Mucosa of descending colon (tissue), 3 donors: Measurements from ENCODE around the gene RIF1. TPM values are rescaled to one million over a fixed set of nuclear protein-coding genes. Genes with fewer than 3 reads are reported as not detected.

Experiments
- ATAC-seq: fragments of 200-7000 bp; cut with Tn5 transposase; one replicate; pipeline ENCODE4 v1.9.1; 2020; ENCODE audit warnings: mild to moderate bottlenecking, moderate library complexity
- DNase-seq, 3 donors: peaks; one replicate each; pipeline ENCODE4 v3.0.0-alpha.2; 2020
- H3K36me3 ChIP-seq: fragments of 200-600 bp; one replicate; pipeline ENCODE4 v1.8.0; 2021; ENCODE audit warnings: low read depth, mild to moderate bottlenecking
- H3K4me1 ChIP-seq: fragments of 200-600 bp; one replicate; pipeline ENCODE4 v1.8.0; 2021; ENCODE audit warnings: low read depth, mild to moderate bottlenecking
- H3K4me3 ChIP-seq: fragments of 200-600 bp; one replicate; pipeline ENCODE4 v1.8.0; 2021; ENCODE audit warnings: mild to moderate bottlenecking
- H3K9me3 ChIP-seq: fragments of 200-600 bp; one replicate; pipeline ENCODE4 v1.8.0; 2021; ENCODE audit warnings: mild to moderate bottlenecking
- intact Hi-C, 2 donors: fragments of 100-400 bp; cut with DNase I in 1 of 2; cut with micrococcal nuclease in 1 of 2; formaldehyde crosslinking; loops; one replicate each; pipeline versions ENCODE4 v1.11.0 to v1.11.1; 2022; cut with DNase I, micrococcal nuclease
- total RNA-seq, 3 donors: library from RNA; stranded (reverse); fragmentation: NEBNext Ultra II Directional in 2 of 3; extraction: Animal tissue kit (Norgen Biotek cat#: 25700) in 2 of 3; gene quantifications; one replicate each; pipeline versions ENCODE4 v1.2.1 to v1.2.4, GENCODE V29; 2021 to 2023
- TF ChIP-seq, protein P1 (sequence below): fragments of 200-600 bp; IDR thresholded peaks from one replicate; pipeline ENCODE4 v1.8.0; 2022; ENCODE audit warnings: antibody characterized with exemption, mild to moderate bottlenecking
- donor health status: DM: no; HTN: no; CAD: no; lungs with moderate emphysema.
- donor health status: DM: no; HTN: no; CAD: no.
- donor health status: DM: no; HTN: yes; CAD: no.

RIF1 gene
- total RNA-seq, 3 donors from 2014 or later: 25.7 to 42.5 (median 32.9) TPM

DNA sequence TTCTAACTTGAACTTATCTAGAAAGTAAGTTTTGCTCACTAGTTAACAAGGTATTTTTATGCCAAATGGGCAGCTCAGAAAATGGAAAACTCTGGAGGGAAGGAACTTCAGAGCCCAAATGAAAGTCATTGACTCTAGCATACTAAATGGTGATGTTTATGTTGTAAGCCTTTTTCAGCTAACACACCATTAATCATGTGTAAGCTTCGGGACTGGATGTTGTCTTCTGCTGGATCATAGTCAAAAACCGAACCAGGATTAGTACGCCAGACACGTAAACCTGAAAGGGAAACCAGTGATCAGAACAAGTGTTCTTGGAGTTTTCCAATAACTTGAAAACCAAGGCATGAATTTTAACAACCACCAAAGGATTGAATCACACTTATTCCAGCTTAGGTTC, 81.8 kb downstream of the RIF1 start:
- TF ChIP-seq, protein P1, sequence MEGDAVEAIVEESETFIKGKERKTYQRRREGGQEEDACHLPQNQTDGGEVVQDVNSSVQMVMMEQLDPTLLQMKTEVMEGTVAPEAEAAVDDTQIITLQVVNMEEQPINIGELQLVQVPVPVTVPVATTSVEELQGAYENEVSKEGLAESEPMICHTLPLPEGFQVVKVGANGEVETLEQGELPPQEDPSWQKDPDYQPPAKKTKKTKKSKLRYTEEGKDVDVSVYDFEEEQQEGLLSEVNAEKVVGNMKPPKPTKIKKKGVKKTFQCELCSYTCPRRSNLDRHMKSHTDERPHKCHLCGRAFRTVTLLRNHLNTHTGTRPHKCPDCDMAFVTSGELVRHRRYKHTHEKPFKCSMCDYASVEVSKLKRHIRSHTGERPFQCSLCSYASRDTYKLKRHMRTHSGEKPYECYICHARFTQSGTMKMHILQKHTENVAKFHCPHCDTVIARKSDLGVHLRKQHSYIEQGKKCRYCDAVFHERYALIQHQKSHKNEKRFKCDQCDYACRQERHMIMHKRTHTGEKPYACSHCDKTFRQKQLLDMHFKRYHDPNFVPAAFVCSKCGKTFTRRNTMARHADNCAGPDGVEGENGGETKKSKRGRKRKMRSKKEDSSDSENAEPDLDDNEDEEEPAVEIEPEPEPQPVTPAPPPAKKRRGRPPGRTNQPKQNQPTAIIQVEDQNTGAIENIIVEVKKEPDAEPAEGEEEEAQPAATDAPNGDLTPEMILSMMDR: no peak
- intact Hi-C loops: no loop called here
- Histone ChIP-seq H3K4me3 (no peak overlapping the region), H3K36me3 (no peaks in the 10 kb centered on the region), H3K9me3 (no peaks in the 10 kb centered on the region), H3K4me1 (no peaks in the 10 kb centered on the region)
- ATAC-seq (no peak), DNase-seq (no peak)

DNA sequence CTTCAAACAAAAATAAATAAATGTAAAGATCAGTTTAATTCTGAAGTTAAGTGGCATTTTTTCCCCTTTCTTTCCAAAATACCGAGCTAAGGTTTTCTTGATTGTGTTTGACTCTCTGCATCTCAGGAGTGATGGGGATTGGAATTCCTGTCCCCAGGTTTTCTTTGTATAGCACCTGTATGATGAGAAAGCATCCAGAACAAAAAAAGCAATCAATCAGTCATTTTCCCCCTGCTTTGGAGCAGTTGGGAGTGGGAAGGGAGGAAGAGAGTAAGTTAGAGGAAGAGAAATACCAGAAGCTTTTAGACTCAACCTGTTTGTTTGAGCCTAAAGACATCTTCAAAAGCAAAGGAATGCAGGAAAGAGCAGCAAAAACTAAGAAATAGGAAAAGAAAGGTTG, 88.5 kb downstream of the RIF1 start:
- ATAC-seq (no peak), DNase-seq (no peak)
- no peaks in the 10 kb centered on the region for H3K36me3 ChIP-seq
- H3K4me3 ChIP-seq: no peak overlapping the region
- no peaks in the 10 kb centered on the region for H3K4me1 ChIP-seq
- TF ChIP-seq, protein P1: no peak
- intact Hi-C loops: no loop called here
- H3K9me3 ChIP-seq: no peaks in the 10 kb centered on the region

DNA sequence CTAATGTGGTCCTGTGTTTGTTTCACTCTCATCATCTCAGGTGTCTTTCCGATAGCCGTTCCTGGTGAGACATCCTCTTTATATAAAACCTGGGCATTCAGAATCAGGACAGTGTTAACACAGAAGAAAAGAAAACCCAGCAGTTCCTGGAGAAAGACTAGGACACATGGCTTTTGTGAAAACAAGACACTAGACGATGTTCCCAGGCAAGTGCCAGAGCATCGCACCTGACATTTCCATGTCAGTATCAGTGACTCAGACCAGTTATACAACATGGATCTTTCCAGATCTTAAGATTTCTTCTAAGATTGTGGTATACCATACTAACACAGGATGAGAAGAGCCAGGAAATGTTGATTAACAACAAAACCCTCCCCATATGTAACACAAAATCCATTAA, 96.5 kb downstream of the RIF1 start:
- Histone ChIP-seq H3K4me3 (no peak overlapping the region), H3K9me3 (no peaks in the 10 kb centered on the region), H3K4me1 (no peaks in the 10 kb centered on the region), H3K36me3 (no peaks in the 10 kb centered on the region)
- no peak for DNase-seq
- TF ChIP-seq, protein P1: no peak
- ATAC-seq: no peak
- intact Hi-C loops: no loop called here

DNA sequence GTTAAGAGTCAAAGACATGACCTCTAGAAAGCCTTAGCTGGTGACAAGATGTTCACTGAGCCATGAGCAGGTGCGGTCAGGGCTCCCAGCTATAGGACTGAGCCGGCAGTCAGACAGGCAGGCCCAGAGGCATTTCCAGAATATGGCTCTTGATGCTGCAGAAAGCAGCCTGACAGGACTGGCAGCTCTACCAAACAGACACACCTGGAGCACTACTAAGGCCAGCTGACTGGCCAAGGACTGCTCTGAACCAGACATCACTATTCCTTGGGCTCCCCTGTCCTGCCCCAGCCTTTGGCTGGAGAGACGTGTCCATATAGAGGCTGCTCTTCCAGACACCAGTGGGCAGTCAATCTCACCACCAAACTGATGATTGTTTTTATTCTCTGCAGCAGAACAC, 98.8 kb downstream of the RIF1 start:
- ATAC-seq (no peak), DNase-seq (no peak)
- TF ChIP-seq, protein P1: no peak
- no peak overlapping the region for H3K4me3 ChIP-seq
- intact Hi-C loops: no loop called here
- H3K36me3 ChIP-seq: no peaks in the 10 kb centered on the region
- H3K4me1 ChIP-seq: no peaks in the 10 kb centered on the region
- no peaks in the 10 kb centered on the region for H3K9me3 ChIP-seq

DNA sequence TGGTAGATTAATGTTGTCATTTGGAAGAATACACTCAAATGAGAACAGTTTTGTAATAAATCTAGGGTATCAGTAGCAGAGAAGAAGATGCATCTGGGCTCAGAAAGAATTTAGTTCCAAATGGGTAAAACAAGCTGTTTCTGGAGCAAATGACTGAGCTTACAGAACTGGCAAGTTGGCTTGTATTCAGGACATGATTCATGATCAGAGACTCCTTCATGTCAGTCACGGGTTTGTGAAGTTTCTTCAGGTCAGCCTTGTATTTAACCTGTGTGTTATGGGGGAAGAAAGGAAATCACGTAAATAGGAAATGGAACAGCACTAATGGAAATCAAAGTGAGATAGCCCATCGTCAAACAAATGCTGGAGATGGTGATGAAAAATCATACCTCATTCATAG, 109.1 kb downstream of the RIF1 start:
- TF ChIP-seq, protein P1: no peak
- no peak for DNase-seq
- intact Hi-C loops: no loop called here
- no peaks in the 10 kb centered on the region for H3K9me3 ChIP-seq
- H3K4me1 ChIP-seq: no peaks in the 10 kb centered on the region
- H3K4me3 ChIP-seq: no peak overlapping the region
- no peaks in the 10 kb centered on the region for H3K36me3 ChIP-seq
- no peak for ATAC-seq

DNA sequence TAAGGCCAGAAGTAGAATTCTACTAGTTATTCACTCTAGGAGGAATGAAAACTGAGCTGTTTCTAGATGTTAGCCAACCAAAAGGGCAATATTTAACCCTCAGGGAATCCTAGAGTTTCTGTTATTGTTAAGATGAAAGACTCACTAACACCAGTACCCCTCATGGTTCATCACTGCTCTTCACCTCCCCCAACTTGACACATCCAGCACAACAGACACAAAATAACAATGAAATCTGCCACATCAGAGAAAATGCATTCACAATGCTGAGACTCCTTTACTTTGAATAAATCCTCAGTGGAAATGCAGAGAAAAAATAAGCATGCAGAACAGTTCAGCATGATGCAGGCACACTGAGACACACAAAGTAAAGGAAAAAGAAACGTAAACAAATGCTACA, 111.3 kb downstream of the RIF1 start:
- no peaks in the 10 kb centered on the region for H3K4me1 ChIP-seq
- no peak overlapping the region for H3K4me3 ChIP-seq
- no peaks in the 10 kb centered on the region for H3K36me3 ChIP-seq
- intact Hi-C loops: no loop called here
- ATAC-seq: no peak
- DNase-seq: no peak
- no peaks in the 10 kb centered on the region for H3K9me3 ChIP-seq
- TF ChIP-seq, protein P1: no peak
